BLaER1 (cell line): ENCODE data around the gene TTLL9.

ENCODE experiments used
- H3K27ac ChIP-seq: shearing (Covaris generic); formaldehyde crosslinking; 2 replicates; pipeline ENCODE4 v1.8.1; 2022
- H3K27me3 ChIP-seq: shearing (Covaris generic); formaldehyde crosslinking; 2 replicates; pipeline ENCODE4 v1.8.1; 2022
- H3K36me3 ChIP-seq: shearing (Covaris generic); formaldehyde crosslinking; 2 replicates; pipeline ENCODE4 v1.8.1; 2022
- H3K4me1 ChIP-seq: shearing (Covaris generic); formaldehyde crosslinking; 2 replicates; pipeline ENCODE4 v1.8.1; 2022
- H3K4me2 ChIP-seq: shearing (Covaris generic); formaldehyde crosslinking; 2 replicates; pipeline ENCODE4 v1.8.1; 2022
- H3K4me3 ChIP-seq: shearing (Covaris generic); formaldehyde crosslinking; 2 replicates; pipeline ENCODE4 v1.8.1; 2022
- H3K9ac ChIP-seq: shearing (Covaris generic); formaldehyde crosslinking; 2 replicates; pipeline ENCODE4 v1.8.1; 2022
- H3K9me3 ChIP-seq: shearing (Covaris generic); formaldehyde crosslinking; 2 replicates; pipeline ENCODE4 v1.8.1; 2022
- H4K20me1 ChIP-seq: shearing (Covaris generic); formaldehyde crosslinking; 2 replicates; pipeline ENCODE4 v1.8.1; 2022
- Cebpa-rat ChIP-seq: shearing (Covaris generic); IDR thresholded peaks from 2 replicates; pipeline ENCODE4 v1.8.1; 2022

The TTLL9 gene

DNA sequence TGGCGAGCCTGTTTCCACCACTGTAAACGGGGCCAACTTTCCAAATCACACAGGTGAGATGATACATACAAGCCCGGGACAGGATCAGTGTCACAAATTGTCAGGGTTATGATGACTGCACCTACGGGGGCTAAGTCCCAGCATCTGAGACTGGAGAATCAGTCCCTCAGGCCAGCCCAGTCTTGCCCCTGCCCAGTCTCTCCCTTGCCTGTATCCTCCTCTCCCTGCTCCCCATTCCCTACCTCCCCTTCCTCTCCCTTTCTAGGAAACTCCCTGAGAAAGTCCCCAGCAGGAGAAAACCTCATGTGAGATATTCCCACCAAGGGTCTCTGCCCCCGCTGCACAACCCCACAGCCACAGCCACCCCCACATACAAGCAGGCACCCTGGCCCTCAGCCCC is 26.6 kb upstream of the TTLL9 start:
- 0 out of 2 replicates have a peak overlapping the region, but pooled peaks have one; percentile 22 for H3K27ac ChIP-seq
- 0 out of 2 replicates have a peak overlapping the region, but pooled peaks have one; percentile 1 for H3K9ac ChIP-seq
- no peaks in the 10 kb centered on the region for H3K9me3 ChIP-seq
- peak overlapping the region; percentile 85 for H3K4me2 ChIP-seq
- no peak for TF ChIP-seq Cebpa-rat
- H4K20me1 ChIP-seq: no peaks in the 10 kb centered on the region
- peaks cover 59% of the 10 kb centered on the region for H3K4me1 ChIP-seq
- H3K27me3 ChIP-seq: no peaks in the 10 kb centered on the region
- no peak overlapping the region for H3K4me3 ChIP-seq
- no peaks in the 10 kb centered on the region for H3K36me3 ChIP-seq

DNA sequence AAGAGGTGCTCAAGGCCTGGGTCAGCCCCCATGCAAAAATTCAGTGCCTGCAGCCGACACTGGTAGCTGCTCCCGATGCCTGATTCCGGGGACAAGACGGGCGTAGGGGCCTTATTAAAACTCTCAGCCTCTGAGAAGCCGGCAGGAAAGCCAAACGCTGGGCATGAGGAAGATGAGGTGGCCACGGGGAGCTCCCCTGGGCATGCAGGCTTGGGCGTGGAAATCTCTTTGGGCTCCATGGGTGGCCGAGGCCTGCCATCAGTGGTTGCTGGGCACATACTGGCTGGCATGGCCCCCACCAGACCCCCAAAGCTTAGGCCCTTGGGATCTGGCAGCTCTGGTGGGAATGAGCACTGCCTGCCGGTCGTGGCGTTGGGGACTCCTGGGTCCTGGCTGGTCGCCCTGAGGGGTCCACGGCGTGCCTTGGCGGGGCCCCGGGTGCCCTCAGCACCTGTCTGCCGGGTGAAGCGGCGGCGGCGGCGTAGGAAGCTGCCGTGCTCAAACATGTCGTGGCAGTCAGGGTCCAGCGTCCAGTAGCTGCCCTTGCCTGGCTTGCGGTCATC is 25.6 kb upstream of the TTLL9 start:
- Histone ChIP-seq H3K9ac (no peak overlapping the region), H3K36me3 (no peaks in the 10 kb centered on the region), H4K20me1 (no peaks in the 10 kb centered on the region), H3K4me2 (peak overlapping the region; percentile 85), H3K27me3 (no peaks in the 10 kb centered on the region), H3K27ac (no peak overlapping the region; the same call in 1 of the 2 replicates), H3K4me3 (no peak overlapping the region), H3K9me3 (no peaks in the 10 kb centered on the region), H3K4me1 (peaks cover 50% of the 10 kb centered on the region)
- TF ChIP-seq Cebpa-rat: no peak

GRCh38 chr20:31845300-31845863 is 25.1 kb upstream of the TTLL9 start, which contains the start of gene FOXS1:
TSS of gene FOXS1 (minus strand) at chr20:31845604. CDS start at chr20:31845542, 62 bp downstream.
- Histone ChIP-seq H4K20me1 (no peaks in the 10 kb centered on the region), H3K9ac (peak within 1 kb of the TSS; percentile 26; the same call in 1 of the 2 replicates), H3K27me3 (no peaks in the 10 kb centered on the region), H3K36me3 (no peaks in the 10 kb centered on the region), H3K4me1 (peaks cover 49% of the 10 kb centered on the region), H3K9me3 (no peaks in the 10 kb centered on the region), H3K27ac (peak within 1 kb of the TSS; percentile 43; the same call in 1 of the 2 replicates), H3K4me2 (peak within 1 kb of the TSS; percentile 85), H3K4me3 (no peak within 1 kb of the TSS)
- TF ChIP-seq Cebpa-rat: no peak

GRCh38 chr20:31846793-31847138 is 23.7 kb upstream of the TTLL9 start:
- Histone ChIP-seq H3K4me2 (no peak overlapping the region), H3K9me3 (no peaks in the 10 kb centered on the region), H3K9ac (no peak overlapping the region), H3K4me3 (no peak overlapping the region), H3K27ac (no peak overlapping the region), H4K20me1 (no peaks in the 10 kb centered on the region), H3K4me1 (peaks cover 48% of the 10 kb centered on the region), H3K36me3 (no peaks in the 10 kb centered on the region), H3K27me3 (no peaks in the 10 kb centered on the region)
- no peak for TF ChIP-seq Cebpa-rat

GRCh38 chr20:31848088-31848999 is 22.1 kb upstream of the TTLL9 start:
- Histone ChIP-seq H3K4me2 (no peak overlapping the region), H3K4me3 (no peak overlapping the region), H3K9ac (no peak overlapping the region), H3K27me3 (no peaks in the 10 kb centered on the region), H4K20me1 (no peaks in the 10 kb centered on the region), H3K36me3 (no peaks in the 10 kb centered on the region), H3K27ac (no peak overlapping the region), H3K4me1 (peaks cover 32% of the 10 kb centered on the region), H3K9me3 (no peaks in the 10 kb centered on the region)
- no peak for TF ChIP-seq Cebpa-rat

GRCh38 chr20:31849306-31849930 is 21.0 kb upstream of the TTLL9 start:
- Histone ChIP-seq H3K9me3 (no peaks in the 10 kb centered on the region), H3K9ac (no peak overlapping the region), H3K27ac (no peak overlapping the region), H3K4me1 (peaks cover 22% of the 10 kb centered on the region), H3K4me3 (no peak overlapping the region), H3K4me2 (no peak overlapping the region), H4K20me1 (no peaks in the 10 kb centered on the region), H3K36me3 (no peaks in the 10 kb centered on the region), H3K27me3 (no peaks in the 10 kb centered on the region)
- no peak for TF ChIP-seq Cebpa-rat

DNA sequence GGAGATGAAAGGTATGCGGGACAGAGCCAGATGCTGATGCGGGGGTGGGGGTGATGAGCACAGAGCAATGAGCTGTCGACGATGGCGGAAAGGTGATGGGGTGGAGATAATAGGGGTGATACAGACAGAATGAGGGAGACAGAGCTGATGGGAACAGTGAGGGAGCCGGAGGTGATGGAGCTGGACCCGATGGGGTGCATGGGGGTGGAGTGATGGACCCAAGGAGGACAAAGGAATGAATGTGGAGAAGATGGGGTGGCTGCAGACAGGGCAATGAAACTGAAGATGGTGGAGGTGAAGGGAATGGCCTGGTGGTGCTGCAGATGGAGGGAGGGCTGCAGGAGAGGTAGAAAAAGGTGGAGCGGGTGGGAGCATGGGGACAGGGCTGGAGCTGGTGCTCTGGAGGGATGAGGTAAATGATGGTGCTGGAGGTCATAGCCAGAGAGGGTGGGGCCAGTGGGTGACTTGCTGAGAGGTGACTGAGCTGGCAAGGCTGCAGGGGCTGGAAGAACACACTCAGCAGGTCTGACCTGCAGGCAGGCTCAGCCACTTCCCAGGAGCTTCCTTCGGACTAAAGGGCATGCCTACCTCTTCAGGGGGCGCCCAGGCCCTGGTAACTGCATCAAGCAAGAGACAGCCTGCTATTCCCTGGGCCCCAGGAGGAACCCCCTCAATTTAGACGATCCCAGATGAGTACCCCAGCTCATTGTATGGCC is 19.0 kb upstream of the TTLL9 start:
- Histone ChIP-seq H3K4me1 (peaks cover 2% of the 10 kb centered on the region), H3K4me2 (no peak overlapping the region), H3K36me3 (no peaks in the 10 kb centered on the region), H3K27me3 (no peaks in the 10 kb centered on the region), H3K4me3 (no peak overlapping the region), H3K9me3 (no peaks in the 10 kb centered on the region), H3K27ac (no peak overlapping the region), H3K9ac (no peak overlapping the region), H4K20me1 (no peaks in the 10 kb centered on the region)
- no peak for TF ChIP-seq Cebpa-rat

GRCh38 chr20:31853481-31853880 is 17.0 kb upstream of the TTLL9 start:
- Histone ChIP-seq H3K4me1 (peaks cover 16% of the 10 kb centered on the region), H3K4me2 (no peak overlapping the region), H3K27me3 (no peaks in the 10 kb centered on the region), H4K20me1 (no peaks in the 10 kb centered on the region), H3K4me3 (no peak overlapping the region), H3K27ac (no peak overlapping the region), H3K9ac (no peak overlapping the region), H3K36me3 (no peaks in the 10 kb centered on the region), H3K9me3 (no peaks in the 10 kb centered on the region)
- TF ChIP-seq Cebpa-rat: no peak

DNA sequence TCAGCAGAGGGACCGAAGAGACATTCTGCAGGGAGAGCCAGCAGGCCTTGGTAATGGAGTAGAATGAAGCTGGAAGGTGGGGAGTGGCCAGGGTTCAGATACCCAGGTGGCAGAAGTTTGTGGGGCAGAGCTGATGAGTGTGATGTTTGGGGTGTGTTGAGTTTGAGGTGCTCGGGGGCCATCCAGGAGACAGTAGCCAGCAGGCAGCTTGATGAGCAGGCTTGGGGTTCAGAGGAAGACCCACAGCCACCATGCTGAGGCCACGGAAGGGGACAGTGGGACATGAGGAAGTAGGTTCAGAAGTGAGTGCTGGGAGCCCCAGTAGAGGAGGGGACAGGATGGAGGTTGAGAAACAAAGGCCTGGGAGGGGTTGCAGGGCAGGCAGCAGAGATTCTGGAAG is 13.9 kb upstream of the TTLL9 start:
- H3K4me1 ChIP-seq: peaks cover 43% of the 10 kb centered on the region
- no peak overlapping the region for H3K27ac ChIP-seq
- H3K9me3 ChIP-seq: no peaks in the 10 kb centered on the region
- H3K36me3 ChIP-seq: no peaks in the 10 kb centered on the region
- no peak overlapping the region for H3K4me3 ChIP-seq
- no peak overlapping the region; the same call in 1 of the 2 replicates for H3K4me2 ChIP-seq
- no peak for TF ChIP-seq Cebpa-rat
- H4K20me1 ChIP-seq: no peaks in the 10 kb centered on the region
- no peak overlapping the region for H3K9ac ChIP-seq
- H3K27me3 ChIP-seq: no peaks in the 10 kb centered on the region
